Tibial nerve (tissue), 4 donors: ENCODE measurements around the gene MAN2C1. TPM values are rescaled to one million over a fixed set of nuclear protein-coding genes. Genes with fewer than 3 reads are reported as not detected.

Experiments used
- DNase-seq, 2 donors: peaks; one replicate each; pipeline ENCODE4 v3.0.0-alpha.2; 2019; ENCODE audit warnings: low spot score in 2 of 2
- H3K27ac ChIP-seq, 4 donors: fragments of 200-600 bp; sonication (generic) in 3 of 4; one replicate each; pipeline ENCODE4 v1.5.1; 2017 to 2019; ENCODE audit warnings: mild to moderate bottlenecking in 1 of 4
- H3K27me3 ChIP-seq, 2 donors: fragments of 200-600 bp; sonication (generic) in 1 of 2; one replicate each; pipeline versions ENCODE4 v1.5.1 to v1.6.0; 2017 to 2019
- H3K36me3 ChIP-seq, 3 donors: fragments of 200-600 bp; sonication (generic); one replicate each; pipeline ENCODE4 v1.5.1; 2018 to 2019
- H3K4me1 ChIP-seq, 4 donors: fragments of 200-600 bp; sonication (generic) in 3 of 4; one replicate each; pipeline ENCODE4 v1.5.1; 2017 to 2019
- H3K4me3 ChIP-seq, 4 donors: fragments of 200-600 bp; sonication (generic) in 3 of 4; one replicate each; pipeline ENCODE4 v1.5.1; 2017 to 2019; ENCODE audit warnings: mild to moderate bottlenecking in 1 of 4, moderate library complexity in 1 of 4
- H3K9me3 ChIP-seq, 4 donors: fragments of 200-600 bp; sonication (generic) in 3 of 4; one replicate each; pipeline ENCODE4 v1.5.1; 2017 to 2019
- EP300 ChIP-seq, 2 donors: sonication (generic); formaldehyde crosslinking; IDR thresholded peaks; one replicate each; pipeline ENCODE4 v1.6.1; 2017; ENCODE audit warnings: antibody characterized with exemption in 2 of 2, mild to moderate bottlenecking in 1 of 2
- POLR2A ChIP-seq, 2 donors: fragments of 450-650 bp; IDR thresholded peaks; one replicate each; pipeline ENCODE4 v1.6.1; 2017; ENCODE audit warnings: antibody characterized with exemption in 2 of 2, mild to moderate bottlenecking in 2 of 2, moderate library complexity in 2 of 2
- WGBS, 2 donors: methylation state at CpG; one replicate each; pipeline ENCODE4 v1.1.5; 2018; 5-methylcytosine and 5-hydroxymethylcytosine counted together
- total RNA-seq, 4 donors: library from RNA; depleted of rRNA; stranded (reverse); fragments of >200 nt; gene quantifications; one replicate each; pipeline ENCODE4 v1.1.0, GENCODE V29; 2016
- TF ChIP-seq, protein P1 (sequence below), 5 experiments: fragments of 200-600 bp in 3 of 5; fragments of 450-650 bp in 2 of 5; sonication (generic) in 3 of 5; IDR thresholded peaks; one replicate each; pipeline ENCODE4 v1.5.1; 2016 to 2019; ENCODE audit warnings: antibody characterized with exemption in 5 of 5, mild to moderate bottlenecking in 3 of 5, moderate library complexity in 2 of 5

The MAN2C1 gene
- 100 to 1,000 TPM; 319 to 781 (median 366) TPM for total RNA-seq

DNA sequence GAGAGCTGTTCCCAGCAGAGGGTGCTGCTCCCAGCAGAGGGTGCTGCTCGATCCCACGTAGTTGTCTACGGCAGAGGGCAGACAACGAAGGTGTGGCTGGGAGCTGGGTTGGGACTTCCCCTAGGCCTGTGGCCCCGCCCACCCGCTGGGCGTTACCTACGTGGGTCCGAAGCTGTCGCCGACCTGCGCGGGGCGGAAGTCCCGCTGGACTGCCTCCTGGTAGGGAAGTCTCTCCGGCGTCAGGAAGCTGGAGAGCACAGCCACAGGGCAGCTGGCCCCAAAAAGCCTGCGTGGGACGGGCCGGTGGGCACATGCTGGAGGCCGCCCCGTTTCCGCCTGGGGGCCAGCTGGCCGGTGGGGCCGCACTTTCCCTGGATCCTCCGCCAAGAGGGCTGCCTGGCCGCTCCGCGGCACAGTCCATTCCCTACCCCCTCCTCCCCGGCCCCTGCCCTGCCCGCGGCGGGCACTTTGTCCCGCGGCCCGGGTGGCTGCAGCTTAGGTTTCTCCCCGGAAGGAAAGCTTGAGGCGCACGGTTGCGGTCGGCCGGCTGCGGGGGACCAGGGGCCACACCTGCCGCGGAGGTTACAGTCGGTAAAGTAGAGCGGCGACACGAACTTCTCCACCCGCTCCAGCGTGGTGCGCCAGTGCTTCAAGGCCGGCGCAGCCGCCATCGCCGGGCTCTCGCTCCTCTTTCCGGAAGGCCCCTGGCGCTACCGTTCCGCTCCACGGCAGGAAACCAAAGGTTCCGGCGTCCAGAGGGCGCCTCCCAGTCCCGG lies at the start of gene MAN2C1:
Gene MAN2C1 (minus strand): TSS at position 695 of the 776 bp plus-strand sequence. CDS start 24 bp downstream, at position 671.
- WGBS, 2 donors = 0 to 1% methylated on average over 31 to 54 of the region's 67 CpGs
- Histone ChIP-seq H3K27me3 (no peaks in the 10 kb centered on the region), H3K36me3 (peaks cover 0 to 69% (median 6%) of the 10 kb centered on the region in 3 donors), H3K27ac (peak within 1 kb of the TSS; percentile 91 to 98 (median 95)), H3K9me3 (no peaks in the 10 kb centered on the region), H3K4me1 (peaks cover 0 to 28% (median 8%) of the 10 kb centered on the region in 4 donors), H3K4me3 (peak within 1 kb of the TSS; percentile 80 to 97 (median 87))
- peak; percentile 82 to 90 for DNase-seq
- TF ChIP-seq, protein P1, sequence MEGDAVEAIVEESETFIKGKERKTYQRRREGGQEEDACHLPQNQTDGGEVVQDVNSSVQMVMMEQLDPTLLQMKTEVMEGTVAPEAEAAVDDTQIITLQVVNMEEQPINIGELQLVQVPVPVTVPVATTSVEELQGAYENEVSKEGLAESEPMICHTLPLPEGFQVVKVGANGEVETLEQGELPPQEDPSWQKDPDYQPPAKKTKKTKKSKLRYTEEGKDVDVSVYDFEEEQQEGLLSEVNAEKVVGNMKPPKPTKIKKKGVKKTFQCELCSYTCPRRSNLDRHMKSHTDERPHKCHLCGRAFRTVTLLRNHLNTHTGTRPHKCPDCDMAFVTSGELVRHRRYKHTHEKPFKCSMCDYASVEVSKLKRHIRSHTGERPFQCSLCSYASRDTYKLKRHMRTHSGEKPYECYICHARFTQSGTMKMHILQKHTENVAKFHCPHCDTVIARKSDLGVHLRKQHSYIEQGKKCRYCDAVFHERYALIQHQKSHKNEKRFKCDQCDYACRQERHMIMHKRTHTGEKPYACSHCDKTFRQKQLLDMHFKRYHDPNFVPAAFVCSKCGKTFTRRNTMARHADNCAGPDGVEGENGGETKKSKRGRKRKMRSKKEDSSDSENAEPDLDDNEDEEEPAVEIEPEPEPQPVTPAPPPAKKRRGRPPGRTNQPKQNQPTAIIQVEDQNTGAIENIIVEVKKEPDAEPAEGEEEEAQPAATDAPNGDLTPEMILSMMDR (IDR thresholded peaks at IDR 0.05) = peak in 4 of 5 experiments; percentile 53 to 84 (median 78)
- TF ChIP-seq POLR2A (IDR thresholded peaks at IDR 0.05) (peak; percentile 52 to 61), EP300 (IDR thresholded peaks at IDR 0.05) (peak; percentile 26 to 74)

- TF ChIP-seq EP300 (IDR thresholded peaks at IDR 0.05) = no peak
- no peak for DNase-seq
- Histone ChIP-seq H3K4me1 (no peaks in the 10 kb centered on the region), H3K36me3 (peaks cover 0 to 67% (median 4%) of the 10 kb centered on the region in 3 donors), H3K27me3 (no peaks in the 10 kb centered on the region), H3K27ac (no peak overlapping the region), H3K4me3 (no peak overlapping the region), H3K9me3 (no peaks in the 10 kb centered on the region)
- WGBS, 2 donors = 87 to 94% methylated on average over 1 of the region's 1 CpG
Measured at GRCh38 chr15:75416584-75416983, 48.2 kb upstream of the MAN2C1 start.

DNA sequence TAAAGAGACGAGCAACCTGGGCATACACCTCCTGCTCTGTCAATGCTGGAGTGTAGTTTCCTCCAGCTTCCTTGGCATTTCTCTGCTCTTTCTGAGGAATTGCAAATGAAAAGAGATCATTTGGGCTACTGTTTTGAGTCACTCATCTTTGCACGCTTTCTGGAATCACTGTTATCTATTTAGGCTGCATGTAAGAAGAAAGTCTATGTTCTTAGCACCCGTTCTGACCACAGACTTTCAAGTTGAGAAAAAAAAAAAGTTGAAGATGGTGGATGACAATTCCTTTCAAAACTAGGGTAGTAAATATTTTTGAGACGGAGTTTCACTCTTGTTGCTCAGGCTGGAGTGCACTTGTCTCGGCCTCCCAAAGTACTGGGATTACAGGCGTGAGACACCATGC lies 41.8 kb upstream of the MAN2C1 start:
- no peak for DNase-seq
- Histone ChIP-seq H3K9me3 (no peaks in the 10 kb centered on the region), H3K4me1 (no peaks in the 10 kb centered on the region), H3K27ac (no peak overlapping the region), H3K4me3 (no peak overlapping the region), H3K27me3 (no peaks in the 10 kb centered on the region), H3K36me3 (peaks cover 8 to 90% (median 23%) of the 10 kb centered on the region in 3 donors)
- no peak for TF ChIP-seq POLR2A (IDR thresholded peaks at IDR 0.05)
- TF ChIP-seq EP300 (IDR thresholded peaks at IDR 0.05) = no peak
- TF ChIP-seq, protein P1 (IDR thresholded peaks at IDR 0.05) = no peak
- 87 to 90% methylated on average over 6 of the region's 6 CpGs for WGBS, 2 donors

DNA sequence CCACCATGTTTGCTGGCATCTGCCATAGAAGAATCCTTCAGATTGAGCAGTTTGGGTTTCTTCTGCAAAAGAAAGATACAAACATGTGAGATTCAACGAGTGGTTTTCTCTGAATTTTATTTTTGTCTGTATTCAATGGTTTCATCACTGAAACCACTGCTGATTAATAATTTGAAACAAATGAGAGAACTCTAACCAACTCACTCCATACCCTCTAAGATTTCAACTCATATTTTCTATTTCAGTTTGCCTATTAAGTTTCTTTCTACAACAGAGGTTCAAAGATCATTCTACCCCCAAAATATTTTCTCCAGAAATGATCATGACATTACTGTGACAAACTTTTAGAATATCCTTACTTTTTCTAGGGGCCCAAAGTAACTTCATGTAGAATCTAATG lies 38.7 kb upstream of the MAN2C1 start:
- no peak for DNase-seq
- Histone ChIP-seq H3K4me3 (no peak overlapping the region), H3K27me3 (no peaks in the 10 kb centered on the region), H3K27ac (no peak overlapping the region), H3K36me3 (peaks cover 8 to 98% (median 29%) of the 10 kb centered on the region in 3 donors), H3K9me3 (no peaks in the 10 kb centered on the region), H3K4me1 (no peaks in the 10 kb centered on the region)
- 84 to 94% methylated on average over 1 of the region's 1 CpG for WGBS, 2 donors
- TF ChIP-seq EP300 (IDR thresholded peaks at IDR 0.05) = no peak
- TF ChIP-seq POLR2A (IDR thresholded peaks at IDR 0.05) = no peak
- TF ChIP-seq, protein P1 (IDR thresholded peaks at IDR 0.05) = no peak

- Histone ChIP-seq H3K4me1 (no peaks in the 10 kb centered on the region), H3K27me3 (no peaks in the 10 kb centered on the region), H3K9me3 (no peaks in the 10 kb centered on the region), H3K36me3 (peaks cover 3 to 98% (median 25%) of the 10 kb centered on the region in 3 donors), H3K27ac (no peak overlapping the region), H3K4me3 (no peak overlapping the region)
- WGBS, 2 donors = 89 to 96% methylated on average over 2 of the region's 2 CpGs
- DNase-seq = no peak
- TF ChIP-seq, protein P1 (IDR thresholded peaks at IDR 0.05) = no peak
- TF ChIP-seq EP300 (IDR thresholded peaks at IDR 0.05) (no peak), POLR2A (IDR thresholded peaks at IDR 0.05) (no peak)
Measured at GRCh38 chr15:75403892-75404291, 35.5 kb upstream of the MAN2C1 start.
